HG02870 (cell line): Measurements from ENCODE around the gene TOM1.

Experiments
- ATAC-seq: cut with Tn5 transposase; IDR thresholded peaks from one replicate; pipeline ENCODE4 v1.9.1; 2021; ENCODE audit warnings: mild to moderate bottlenecking, moderate library complexity; ENCODE audit not compliant: unreplicated experiment

The TOM1 gene

GRCh38 chr22:35306350-35306967 lies 6.8 kb downstream of the TOM1 start:
- no peak for ATAC-seq

GRCh38 chr22:35307372-35307771 lies 7.7 kb downstream of the TOM1 start:
- no peak for ATAC-seq

- ATAC-seq: no peak
Measured at GRCh38 chr22:35307892-35308291, 8.2 kb downstream of the TOM1 start.

- no peak for ATAC-seq
Measured at GRCh38 chr22:35308480-35309021, 8.9 kb downstream of the TOM1 start.

GRCh38 chr22:35310556-35311550 lies 11.2 kb downstream of the TOM1 start:
- ATAC-seq: no peak

GRCh38 chr22:35311551-35311999 lies 11.9 kb downstream of the TOM1 start:
- ATAC-seq: no peak

GRCh38 chr22:35312198-35313059 lies 12.7 kb downstream of the TOM1 start:
- no peak for ATAC-seq

GRCh38 chr22:35313311-35314121 lies 13.8 kb downstream of the TOM1 start:
- no peak for ATAC-seq

GRCh38 chr22:35314161-35314942 lies 14.7 kb downstream of the TOM1 start:
- ATAC-seq: no peak

- ATAC-seq: no peak
Measured at GRCh38 chr22:35315141-35315854, 15.6 kb downstream of the TOM1 start.

GRCh38 chr22:35315855-35316745 lies 16.4 kb downstream of the TOM1 start:
- ATAC-seq: no peak

- no peak for ATAC-seq
Measured at GRCh38 chr22:35316751-35317150, 17.1 kb downstream of the TOM1 start.

- no peak for ATAC-seq
Measured at GRCh38 chr22:35317680-35318290, 18.1 kb downstream of the TOM1 start.

- no peak for ATAC-seq
Measured at GRCh38 chr22:35318346-35319215, 18.9 kb downstream of the TOM1 start.

GRCh38 chr22:35319244-35319985 lies 19.7 kb downstream of the TOM1 start:
- ATAC-seq: no peak
